ENCODE results near the gene COBL.

The COBL gene

GRCh38 chr7:51352174-51353100, 35.8 kb upstream of the COBL start:
- TF ChIP-seq, protein P1, sequence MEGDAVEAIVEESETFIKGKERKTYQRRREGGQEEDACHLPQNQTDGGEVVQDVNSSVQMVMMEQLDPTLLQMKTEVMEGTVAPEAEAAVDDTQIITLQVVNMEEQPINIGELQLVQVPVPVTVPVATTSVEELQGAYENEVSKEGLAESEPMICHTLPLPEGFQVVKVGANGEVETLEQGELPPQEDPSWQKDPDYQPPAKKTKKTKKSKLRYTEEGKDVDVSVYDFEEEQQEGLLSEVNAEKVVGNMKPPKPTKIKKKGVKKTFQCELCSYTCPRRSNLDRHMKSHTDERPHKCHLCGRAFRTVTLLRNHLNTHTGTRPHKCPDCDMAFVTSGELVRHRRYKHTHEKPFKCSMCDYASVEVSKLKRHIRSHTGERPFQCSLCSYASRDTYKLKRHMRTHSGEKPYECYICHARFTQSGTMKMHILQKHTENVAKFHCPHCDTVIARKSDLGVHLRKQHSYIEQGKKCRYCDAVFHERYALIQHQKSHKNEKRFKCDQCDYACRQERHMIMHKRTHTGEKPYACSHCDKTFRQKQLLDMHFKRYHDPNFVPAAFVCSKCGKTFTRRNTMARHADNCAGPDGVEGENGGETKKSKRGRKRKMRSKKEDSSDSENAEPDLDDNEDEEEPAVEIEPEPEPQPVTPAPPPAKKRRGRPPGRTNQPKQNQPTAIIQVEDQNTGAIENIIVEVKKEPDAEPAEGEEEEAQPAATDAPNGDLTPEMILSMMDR (IDR thresholded peaks at IDR 0.05) = no peak

DNA sequence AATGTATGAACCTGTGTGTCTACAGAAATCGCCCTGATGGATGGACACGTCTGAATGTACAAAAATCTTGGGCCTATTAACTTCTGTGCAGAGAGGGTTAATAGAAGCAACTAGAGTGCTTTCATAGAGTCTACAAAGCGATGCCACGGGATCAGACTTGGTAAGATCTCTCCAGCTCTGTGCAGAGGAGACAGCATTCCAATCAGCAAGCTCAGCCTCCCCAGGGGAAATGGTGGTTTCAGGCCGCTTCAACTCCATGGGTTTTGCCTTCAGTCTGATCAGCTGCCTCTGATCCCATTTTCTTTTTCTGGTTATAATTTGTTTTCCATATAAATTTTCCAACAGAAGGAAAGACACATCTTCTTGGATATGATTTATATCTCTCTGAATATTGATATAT, 35.1 kb upstream of the COBL start:
- TF ChIP-seq, protein P1 (IDR thresholded peaks at IDR 0.05) = no peak

- TF ChIP-seq, protein P1 (IDR thresholded peaks at IDR 0.05) = no peak
Measured at GRCh38 chr7:51350546-51350896, 33.9 kb upstream of the COBL start.

DNA sequence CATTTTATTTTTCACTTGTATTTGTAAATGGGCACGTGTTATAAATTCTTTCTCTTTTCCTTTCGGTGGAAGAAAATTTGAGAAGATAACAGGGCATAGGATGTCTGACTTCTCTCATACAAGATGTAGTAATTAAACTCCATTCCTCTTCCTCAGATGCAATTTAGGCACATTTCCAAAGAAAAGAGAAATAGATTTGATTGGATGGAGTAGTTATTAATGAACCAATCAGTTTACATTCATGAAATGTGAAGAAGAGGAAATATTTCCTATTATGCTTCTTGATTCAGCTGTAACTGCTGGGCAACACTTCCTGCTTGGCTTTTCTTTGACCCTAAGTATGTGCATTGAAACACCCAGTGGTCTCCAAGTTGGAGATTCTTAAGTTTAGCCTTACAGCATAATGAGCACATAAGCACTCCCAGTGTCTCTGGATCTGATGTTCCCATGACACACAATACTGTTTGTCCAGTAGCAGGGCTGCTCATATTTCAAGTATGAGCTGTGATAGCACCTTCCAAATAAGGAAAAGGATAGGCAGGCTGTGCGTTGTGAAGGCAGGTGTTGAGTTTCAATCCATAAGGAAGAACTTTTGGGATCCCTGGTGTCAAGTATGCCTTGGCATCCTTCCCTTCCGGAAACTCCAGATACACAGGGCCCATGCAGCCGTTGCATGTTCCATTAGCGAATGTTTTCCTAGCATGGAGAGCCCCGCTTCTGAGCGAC, 33.4 kb upstream of the COBL start:
- TF ChIP-seq, protein P1 (IDR thresholded peaks at IDR 0.05) = no peak

DNA sequence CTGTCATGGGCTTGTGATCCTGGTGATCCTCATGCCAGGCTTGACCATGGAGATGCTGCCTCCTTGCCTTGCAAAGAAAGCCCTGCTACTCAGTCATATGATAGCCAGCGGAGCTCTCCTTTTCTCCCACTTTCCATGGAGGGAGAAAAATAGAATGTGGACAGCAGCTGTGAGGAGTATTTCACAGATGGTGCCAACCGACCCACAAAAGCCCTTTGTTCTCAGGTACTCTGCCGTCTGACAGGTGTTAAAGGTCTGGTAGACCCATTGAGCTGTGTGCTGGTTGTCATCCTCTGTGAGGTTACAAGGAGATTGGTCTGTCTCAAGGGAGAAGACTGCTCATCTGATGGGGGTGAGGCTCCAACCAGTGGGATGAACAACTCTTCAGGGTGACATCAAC, 29.5 kb upstream of the COBL start:
- TF ChIP-seq, protein P1 (IDR thresholded peaks at IDR 0.05) = no peak

DNA sequence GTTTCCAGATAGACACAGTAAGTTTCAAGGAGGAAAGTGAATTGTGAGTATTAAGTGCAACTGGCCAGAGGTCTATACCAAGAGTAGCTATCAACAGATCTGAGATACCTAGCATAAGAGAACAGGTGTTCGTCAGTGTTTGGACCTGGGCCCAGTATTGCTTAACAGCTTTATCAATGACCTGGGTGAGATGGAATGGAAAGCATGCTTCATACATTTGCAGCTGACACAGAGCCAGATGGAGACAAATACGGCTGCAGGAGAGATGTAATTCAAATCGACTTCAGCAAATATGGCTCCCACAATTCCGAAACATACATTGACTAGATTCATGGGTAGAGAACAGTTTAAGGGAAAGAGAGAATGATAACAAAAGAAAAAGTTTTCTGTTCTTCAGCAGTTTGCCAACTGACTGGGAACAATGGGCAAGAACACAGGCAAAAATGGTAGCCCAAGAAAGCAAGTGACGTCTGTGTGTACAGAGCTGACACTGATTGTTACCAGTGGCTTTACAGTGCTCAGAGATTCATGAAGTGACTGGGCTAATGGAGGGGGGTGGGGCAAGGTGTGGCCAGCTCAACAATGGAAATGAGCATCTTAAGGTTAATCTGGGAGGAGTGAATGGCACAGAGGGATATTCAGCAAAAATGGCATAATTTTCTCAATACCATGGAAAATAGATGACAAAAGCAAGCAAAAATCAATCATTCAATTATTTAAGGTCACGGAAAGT, 28.0 kb upstream of the COBL start:
- TF ChIP-seq, protein P1 (IDR thresholded peaks at IDR 0.05) = no peak

GRCh38 chr7:51340936-51341335, 24.3 kb upstream of the COBL start:
- TF ChIP-seq, protein P1 (IDR thresholded peaks at IDR 0.05) = no peak

All from LNCAP (cell line).